ENCODE data around the gene WBP1L.
A peak's percentile ranks its signal among the peaks of the same experiment; 100 is the strongest.

The WBP1L gene

DNA sequence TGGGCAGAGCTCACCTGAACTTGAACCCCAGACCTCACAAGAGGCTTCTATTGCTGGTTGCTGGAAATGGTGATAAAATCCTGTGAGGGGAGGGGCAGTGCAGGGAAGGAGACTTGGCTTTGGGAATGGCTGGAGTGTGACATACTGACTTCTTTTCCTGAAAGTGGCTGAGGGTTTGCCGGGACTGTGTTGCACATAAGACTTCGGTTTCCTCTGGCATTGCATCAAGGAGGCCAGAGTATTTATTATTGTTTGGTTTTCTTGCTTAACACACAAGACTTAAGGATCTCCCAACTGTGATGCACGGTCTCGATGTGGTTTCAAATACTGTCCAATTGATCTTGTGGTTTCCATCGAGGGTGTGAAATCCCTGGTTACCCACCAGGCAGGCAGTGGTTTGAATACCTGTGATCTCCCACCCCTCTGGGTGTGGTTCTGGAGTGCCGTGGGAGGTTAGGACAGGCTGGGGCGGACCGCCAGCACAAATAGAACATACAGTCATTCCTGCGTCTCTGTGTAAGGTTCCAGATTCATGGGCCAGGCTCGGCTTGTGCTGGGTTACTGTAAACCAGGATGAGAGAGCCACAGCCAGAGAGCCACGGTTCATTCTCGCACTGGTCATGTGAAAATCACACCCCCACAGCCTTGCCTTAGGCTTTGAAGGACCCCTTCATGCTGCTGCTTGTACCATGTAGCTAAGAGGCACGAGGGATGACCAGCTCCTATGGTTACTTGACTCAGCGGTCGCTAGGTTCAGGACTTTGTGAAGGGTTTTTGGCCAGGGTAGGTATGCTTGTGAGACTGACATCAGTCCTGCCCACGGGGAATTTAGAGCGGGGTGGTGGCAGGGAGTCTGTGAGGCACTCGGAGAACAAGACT, 39.2 kb downstream of the WBP1L start:
- Histone ChIP-seq H3K4me3 (ENCODE audit: low read depth in 1 of 2, low read length in 2 of 2) (peak overlapping the region in 1 of 2 donors; percentile 29), H3K9ac (ENCODE audit: low read length) (peak overlapping the region; percentile 50), H3K36me3 (ENCODE audit: insufficient read depth, low read length) (no peaks in the 10 kb centered on the region), H3K9me3 (ENCODE audit: low read length) (no peaks in the 10 kb centered on the region), H3K27me3 (ENCODE audit: control insufficient read depth in 1 of 2, insufficient read depth in 2 of 2, low read length in 2 of 2) (no peaks in the 10 kb centered on the region), H3K27ac (ENCODE audit: low read depth, low read length) (peak overlapping the region; percentile 91), H3K4me1 (ENCODE audit: insufficient read depth, low read length) (peaks cover 81% of the 10 kb centered on the region)

GRCh38 chr10:102783568-102783967, 39.8 kb downstream of the WBP1L start:
- peak overlapping the region; percentile 50 for H3K9ac ChIP-seq (ENCODE audit: low read length)
- H3K9me3 ChIP-seq (ENCODE audit: low read length) = no peaks in the 10 kb centered on the region
- H3K4me3 ChIP-seq (ENCODE audit: low read depth in 1 of 2, low read length in 2 of 2) = peak overlapping the region in 1 of 2 donors; percentile 29

GRCh38 chr10:102785818-102786217, 42.1 kb downstream of the WBP1L start:
- H3K9ac ChIP-seq (ENCODE audit: low read length) = no peak overlapping the region
- peak overlapping the region; percentile 61 for H3K27ac ChIP-seq (ENCODE audit: low read depth, low read length)
- H3K9me3 ChIP-seq (ENCODE audit: low read length) = no peaks in the 10 kb centered on the region
- peaks cover 60% of the 10 kb centered on the region for H3K4me1 ChIP-seq (ENCODE audit: insufficient read depth, low read length)
- no peak overlapping the region for H3K4me3 ChIP-seq (ENCODE audit: low read depth in 1 of 2, low read length in 2 of 2)
- H3K36me3 ChIP-seq (ENCODE audit: insufficient read depth, low read length) = no peaks in the 10 kb centered on the region
- no peaks in the 10 kb centered on the region for H3K27me3 ChIP-seq (ENCODE audit: control insufficient read depth in 1 of 2, insufficient read depth in 2 of 2, low read length in 2 of 2)

More at GRCh38 chr10:102783568-102783967, 39.8 kb downstream of the WBP1L start:
- Histone ChIP-seq H3K27ac (ENCODE audit: low read depth, low read length) (peak overlapping the region; percentile 91), H3K27me3 (ENCODE audit: control insufficient read depth in 1 of 2, insufficient read depth in 2 of 2, low read length in 2 of 2) (no peaks in the 10 kb centered on the region), H3K36me3 (ENCODE audit: insufficient read depth, low read length) (no peaks in the 10 kb centered on the region), H3K4me1 (ENCODE audit: insufficient read depth, low read length) (peaks cover 74% of the 10 kb centered on the region)

DNA sequence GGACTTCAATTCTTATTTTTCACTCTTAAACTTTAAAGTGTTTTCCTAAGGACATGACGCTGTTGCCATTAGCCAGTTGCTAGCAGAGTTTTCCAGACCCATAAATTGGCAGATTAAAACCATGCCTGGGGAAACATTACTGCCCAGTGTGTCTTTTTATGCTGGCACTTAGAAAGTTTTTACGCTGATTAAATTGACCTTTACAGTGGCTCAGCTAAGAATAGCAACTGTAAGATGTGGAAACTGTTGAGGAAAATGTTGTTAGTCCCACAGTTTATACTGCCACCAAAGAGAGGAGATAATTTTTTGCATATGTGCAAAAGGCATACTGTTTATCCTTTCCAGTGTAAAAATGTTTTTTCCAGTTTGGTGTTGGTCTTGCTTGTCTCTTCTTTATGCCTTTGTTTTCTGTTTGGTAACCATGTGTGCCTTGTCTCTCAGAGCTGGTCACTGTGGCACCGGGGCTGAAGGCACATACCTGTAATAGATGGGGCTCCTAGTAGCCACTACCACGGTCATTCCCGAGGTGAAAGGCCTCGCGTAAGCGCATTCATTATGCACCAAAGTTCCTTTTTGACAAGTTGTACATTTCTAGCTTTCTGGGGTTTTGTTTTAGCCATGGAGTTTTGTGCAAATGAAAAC, 48.1 kb downstream of the WBP1L start:
- Histone ChIP-seq H3K36me3 (ENCODE audit: insufficient read depth, low read length) (no peaks in the 10 kb centered on the region), H3K9ac (ENCODE audit: low read length) (no peak overlapping the region), H3K27ac (ENCODE audit: low read depth, low read length) (peak overlapping the region; percentile 10), H3K4me1 (ENCODE audit: insufficient read depth, low read length) (peaks cover 59% of the 10 kb centered on the region), H3K9me3 (ENCODE audit: low read length) (no peaks in the 10 kb centered on the region), H3K27me3 (ENCODE audit: control insufficient read depth in 1 of 2, insufficient read depth in 2 of 2, low read length in 2 of 2) (no peaks in the 10 kb centered on the region), H3K4me3 (ENCODE audit: low read depth in 1 of 2, low read length in 2 of 2) (no peak overlapping the region)

DNA sequence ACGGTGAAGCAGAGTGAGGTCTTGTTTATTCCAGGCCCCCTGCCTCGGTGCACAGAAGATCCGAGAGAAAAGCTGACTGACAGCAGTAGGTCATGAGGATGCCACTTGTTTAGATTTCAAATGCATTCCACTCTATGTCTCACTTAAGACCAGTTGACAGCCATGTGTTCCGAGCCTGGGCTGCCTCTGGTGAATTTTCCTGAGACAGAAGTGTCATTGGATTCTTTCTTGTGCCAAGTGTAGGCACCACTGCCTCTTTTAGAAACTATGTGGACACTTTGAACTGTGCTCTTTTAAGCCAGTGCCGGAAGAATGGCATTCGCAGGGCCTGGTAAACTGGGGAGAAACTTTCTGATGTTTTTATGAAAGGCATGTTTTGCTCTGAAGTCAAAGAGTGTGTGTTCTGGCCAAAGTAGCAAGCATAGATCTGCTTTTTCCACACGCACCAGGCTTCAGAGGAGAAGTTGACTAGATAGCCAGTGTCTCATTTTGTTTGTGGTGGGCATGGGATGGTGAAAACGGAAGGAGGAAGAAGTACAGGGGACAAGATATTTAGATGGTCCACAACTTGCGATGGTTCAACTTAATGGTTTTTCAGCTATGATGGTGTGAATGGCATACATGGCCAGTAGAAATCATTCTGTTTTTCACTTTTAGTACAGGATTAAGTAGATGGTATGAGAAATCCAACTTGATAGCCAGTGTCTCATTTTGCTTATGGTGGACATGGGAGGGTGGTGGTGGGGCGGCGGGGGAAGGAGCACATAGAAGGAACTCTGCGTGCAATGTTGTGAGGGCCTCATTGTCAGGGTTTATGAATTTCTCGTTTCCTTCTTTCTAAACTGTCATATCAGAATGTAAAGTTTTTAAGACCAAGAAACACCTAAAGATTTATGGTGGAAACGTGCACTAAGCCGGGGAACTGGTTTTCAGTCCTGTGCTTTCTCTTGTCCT, 52.0 kb downstream of the WBP1L start:
- no peak overlapping the region for H3K9ac ChIP-seq (ENCODE audit: low read length)
- H3K27me3 ChIP-seq (ENCODE audit: control insufficient read depth in 1 of 2, insufficient read depth in 2 of 2, low read length in 2 of 2) = no peaks in the 10 kb centered on the region
- H3K36me3 ChIP-seq (ENCODE audit: insufficient read depth, low read length) = peaks cover 18% of the 10 kb centered on the region
- H3K9me3 ChIP-seq (ENCODE audit: low read length) = no peaks in the 10 kb centered on the region
- peaks cover 72% of the 10 kb centered on the region for H3K4me1 ChIP-seq (ENCODE audit: insufficient read depth, low read length)
- peak overlapping the region in 1 of 2 donors; percentile 29 for H3K4me3 ChIP-seq (ENCODE audit: low read depth in 1 of 2, low read length in 2 of 2)
- peak overlapping the region; percentile 12 for H3K27ac ChIP-seq (ENCODE audit: low read depth, low read length)

- Histone ChIP-seq H3K4me3 (ENCODE audit: low read depth in 1 of 2, low read length in 2 of 2) (peak overlapping the region in 1 of 2 donors; percentile 29), H3K27me3 (ENCODE audit: control insufficient read depth in 1 of 2, insufficient read depth in 2 of 2, low read length in 2 of 2) (no peaks in the 10 kb centered on the region), H3K27ac (ENCODE audit: low read depth, low read length) (peak overlapping the region; percentile 10), H3K4me1 (ENCODE audit: insufficient read depth, low read length) (peaks cover 73% of the 10 kb centered on the region), H3K9ac (ENCODE audit: low read length) (no peak overlapping the region), H3K9me3 (ENCODE audit: low read length) (no peaks in the 10 kb centered on the region), H3K36me3 (ENCODE audit: insufficient read depth, low read length) (peaks cover 24% of the 10 kb centered on the region)
These were observed 52.8 kb downstream of the WBP1L start for GRCh38 chr10:102796407-102797176.

DNA sequence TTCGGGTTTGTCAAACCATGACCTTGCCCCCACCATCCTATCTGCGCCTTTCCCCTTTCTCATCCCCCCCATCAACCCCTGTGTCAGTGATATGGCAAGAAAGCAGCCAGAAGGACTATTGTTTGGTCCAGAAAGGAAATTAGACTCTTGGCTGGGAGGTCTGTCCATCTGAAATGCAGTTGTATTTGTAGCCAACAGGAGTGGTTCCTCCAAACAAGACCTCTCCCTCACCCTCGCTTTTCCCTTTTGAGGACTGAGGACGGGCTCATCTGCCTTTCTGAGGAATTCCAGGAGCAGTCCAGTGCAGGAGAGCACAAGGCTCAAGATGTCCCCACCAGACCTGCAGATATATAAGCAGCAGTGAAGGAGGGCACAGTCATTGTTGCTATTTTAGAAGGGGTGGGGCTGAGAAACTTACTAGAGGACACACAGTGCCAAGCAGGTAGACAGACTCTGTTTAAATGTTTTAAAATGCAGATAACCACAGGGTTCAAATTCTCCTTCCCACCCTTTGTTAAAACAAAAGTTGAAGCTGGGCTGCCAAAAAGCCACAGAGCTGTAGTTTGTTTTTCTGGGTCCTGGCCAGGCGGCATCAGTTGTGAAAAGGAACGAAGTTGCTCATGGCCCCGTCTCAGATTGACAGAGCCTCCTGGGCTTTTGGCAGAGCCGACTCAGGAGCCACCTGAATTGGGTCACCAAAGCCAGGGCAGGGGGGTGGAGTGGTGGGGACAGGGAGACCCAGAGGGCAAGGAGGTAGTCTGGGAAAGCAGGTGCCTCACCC, 56.1 kb downstream of the WBP1L start:
- peak overlapping the region; percentile 72 for H3K27ac ChIP-seq (ENCODE audit: low read depth, low read length)
- peaks cover 71% of the 10 kb centered on the region for H3K4me1 ChIP-seq (ENCODE audit: insufficient read depth, low read length)

DNA sequence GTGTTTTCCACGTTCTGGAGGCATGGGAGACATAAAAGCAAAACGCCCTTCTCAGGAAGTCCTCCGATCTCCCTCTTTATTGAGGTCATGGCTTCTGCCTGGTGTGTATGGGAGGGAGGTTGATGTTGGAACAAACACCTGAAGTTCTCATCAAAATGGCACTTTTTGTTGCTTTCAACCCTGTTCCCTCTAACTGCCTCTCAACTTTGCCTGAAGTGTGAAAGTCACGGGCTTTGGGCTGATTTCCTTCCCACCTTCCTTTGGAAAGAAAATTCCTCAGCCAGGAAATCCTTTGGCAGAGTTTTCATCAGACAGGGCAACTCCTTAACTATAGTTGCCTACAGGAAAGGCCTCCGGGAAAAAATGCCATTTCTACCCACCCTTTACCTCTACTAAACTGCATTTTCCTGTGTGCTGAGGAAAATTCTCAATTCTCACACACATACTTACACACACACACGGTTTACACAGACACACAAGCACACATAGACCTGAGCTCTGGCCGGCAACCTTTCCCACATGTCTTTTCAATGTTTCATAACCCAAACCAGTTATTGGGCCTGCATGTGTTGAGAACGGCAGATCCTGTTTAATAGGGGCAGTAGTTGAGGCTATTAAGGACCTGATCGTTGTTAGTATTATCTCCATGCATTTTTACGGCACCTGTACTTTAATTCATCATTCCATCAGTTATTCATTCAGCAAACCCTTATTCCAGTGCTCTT, 57.0 kb downstream of the WBP1L start:
- peaks cover 62% of the 10 kb centered on the region for H3K4me1 ChIP-seq (ENCODE audit: insufficient read depth, low read length)
- peak overlapping the region; percentile 3 for H3K9ac ChIP-seq (ENCODE audit: low read length)
- H3K27ac ChIP-seq (ENCODE audit: low read depth, low read length) = peak overlapping the region; percentile 72
- H3K36me3 ChIP-seq (ENCODE audit: insufficient read depth, low read length) = peaks cover 28% of the 10 kb centered on the region
- H3K27me3 ChIP-seq (ENCODE audit: control insufficient read depth in 1 of 2, insufficient read depth in 2 of 2, low read length in 2 of 2) = no peaks in the 10 kb centered on the region
- H3K4me3 ChIP-seq (ENCODE audit: low read depth in 1 of 2, low read length in 2 of 2) = no peak overlapping the region
- no peaks in the 10 kb centered on the region for H3K9me3 ChIP-seq (ENCODE audit: low read length)

More for the DNA sequence above, 56.1 kb downstream of the WBP1L start:
- Histone ChIP-seq H3K9ac (ENCODE audit: low read length) (peak overlapping the region; percentile 3), H3K9me3 (ENCODE audit: low read length) (no peaks in the 10 kb centered on the region), H3K4me3 (ENCODE audit: low read depth in 1 of 2, low read length in 2 of 2) (peak overlapping the region in 1 of 2 donors; percentile 12), H3K36me3 (ENCODE audit: insufficient read depth, low read length) (peaks cover 28% of the 10 kb centered on the region), H3K27me3 (ENCODE audit: control insufficient read depth in 1 of 2, insufficient read depth in 2 of 2, low read length in 2 of 2) (no peaks in the 10 kb centered on the region)

DNA sequence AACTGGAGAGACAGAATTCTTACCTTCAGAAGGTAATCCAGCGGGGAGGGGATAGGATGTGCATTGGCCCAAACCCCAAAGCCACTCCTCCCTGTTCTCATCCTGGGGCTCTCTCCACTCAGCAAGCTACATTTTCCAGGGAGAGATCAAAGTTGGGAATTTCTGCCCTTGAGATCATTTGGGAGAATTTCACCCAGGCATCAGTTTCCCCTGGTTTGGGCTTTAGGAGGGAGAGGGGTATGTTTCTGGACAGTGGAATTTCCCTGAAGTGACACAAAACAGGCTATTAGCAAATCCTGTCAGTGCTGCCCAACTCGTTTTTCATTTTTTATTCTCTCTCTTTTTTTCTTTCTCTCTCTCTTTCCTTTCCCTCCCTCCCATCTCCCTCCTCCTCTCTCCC, 57.7 kb downstream of the WBP1L start:
- Histone ChIP-seq H3K4me3 (ENCODE audit: low read depth in 1 of 2, low read length in 2 of 2) (no peak overlapping the region), H3K27me3 (ENCODE audit: control insufficient read depth in 1 of 2, insufficient read depth in 2 of 2, low read length in 2 of 2) (no peaks in the 10 kb centered on the region), H3K4me1 (ENCODE audit: insufficient read depth, low read length) (peaks cover 55% of the 10 kb centered on the region), H3K27ac (ENCODE audit: low read depth, low read length) (peak overlapping the region; percentile 72), H3K9ac (ENCODE audit: low read length) (peak overlapping the region; percentile 2), H3K36me3 (ENCODE audit: insufficient read depth, low read length) (peaks cover 28% of the 10 kb centered on the region), H3K9me3 (ENCODE audit: low read length) (no peaks in the 10 kb centered on the region)

All from muscle layer of colon (tissue), 2 donors.